Keratinocyte (primary cell): ENCODE measurements around the gene DTNBP1.

ENCODE experiments used
- EZH2 ChIP-seq: IDR thresholded peaks from one replicate; pipeline ENCODE4 v1.6.1; 2012; ENCODE audit warnings: inconsistent platforms, mild to moderate bottlenecking, low read length, moderate library complexity
- TF ChIP-seq, protein P1 (sequence below), 3 experiments: IDR thresholded peaks in 1 of 3; conservative IDR thresholded peaks in 1 of 3; optimal IDR thresholded peaks in 1 of 3; 2 replicates in 2 of 3; 3 replicates in 1 of 3; pipeline versions ENCODE3 to v1.5.1; 2011; ENCODE audit warnings: low read length in 3 of 3, mild to moderate bottlenecking in 3 of 3, moderate library complexity in 2 of 3, control low read depth in 1 of 3, inconsistent platforms in 1 of 3; ENCODE audit not compliant: insufficient read depth in 2 of 3; ENCODE audit errors: extremely low read depth in 1 of 3

DNA sequence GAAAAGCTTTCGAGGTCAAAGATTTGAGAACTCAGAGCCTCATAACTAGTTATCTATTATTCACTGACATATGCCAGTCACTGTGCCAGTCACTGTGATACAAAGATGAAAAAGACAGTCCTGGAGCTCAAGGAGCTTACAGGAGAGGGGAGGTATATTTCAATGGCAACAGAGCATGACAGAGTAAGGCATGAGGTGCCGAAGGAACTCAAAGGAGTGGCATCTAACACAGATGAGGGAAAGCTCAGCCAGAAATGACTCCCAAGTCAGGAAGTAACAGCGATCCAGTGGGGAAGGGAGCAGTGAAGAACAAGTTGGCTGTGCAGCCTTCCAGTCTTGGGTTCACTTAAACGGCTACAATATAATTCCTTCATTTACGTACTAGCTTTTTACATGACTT lies 46.6 kb downstream of the DTNBP1 start:
- TF ChIP-seq, protein P1, sequence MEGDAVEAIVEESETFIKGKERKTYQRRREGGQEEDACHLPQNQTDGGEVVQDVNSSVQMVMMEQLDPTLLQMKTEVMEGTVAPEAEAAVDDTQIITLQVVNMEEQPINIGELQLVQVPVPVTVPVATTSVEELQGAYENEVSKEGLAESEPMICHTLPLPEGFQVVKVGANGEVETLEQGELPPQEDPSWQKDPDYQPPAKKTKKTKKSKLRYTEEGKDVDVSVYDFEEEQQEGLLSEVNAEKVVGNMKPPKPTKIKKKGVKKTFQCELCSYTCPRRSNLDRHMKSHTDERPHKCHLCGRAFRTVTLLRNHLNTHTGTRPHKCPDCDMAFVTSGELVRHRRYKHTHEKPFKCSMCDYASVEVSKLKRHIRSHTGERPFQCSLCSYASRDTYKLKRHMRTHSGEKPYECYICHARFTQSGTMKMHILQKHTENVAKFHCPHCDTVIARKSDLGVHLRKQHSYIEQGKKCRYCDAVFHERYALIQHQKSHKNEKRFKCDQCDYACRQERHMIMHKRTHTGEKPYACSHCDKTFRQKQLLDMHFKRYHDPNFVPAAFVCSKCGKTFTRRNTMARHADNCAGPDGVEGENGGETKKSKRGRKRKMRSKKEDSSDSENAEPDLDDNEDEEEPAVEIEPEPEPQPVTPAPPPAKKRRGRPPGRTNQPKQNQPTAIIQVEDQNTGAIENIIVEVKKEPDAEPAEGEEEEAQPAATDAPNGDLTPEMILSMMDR (optimal IDR thresholded peaks at IDR 0.05 in 1 of 3, IDR thresholded peaks at IDR 0.05 in 1 of 3, conservative IDR thresholded peaks at IDR 0.05 in 1 of 3; ENCODE audit: extremely low read depth in 1 of 3, insufficient read depth in 2 of 3, low read length in 3 of 3) = no peak
- TF ChIP-seq EZH2 = no peak
